Ovary (tissue), 3 donors: ENCODE data around the gene NCCRP1.

Source experiments
- EP300 ChIP-seq: sonication (generic); formaldehyde crosslinking; IDR thresholded peaks from one replicate; pipeline ENCODE4 v1.6.1; 2017; ENCODE audit warnings: antibody characterized with exemption
- TF ChIP-seq, protein P1 (sequence below), 3 donors: fragments of 450-650 bp in 2 of 3; fragments of 200-600 bp in 1 of 3; IDR thresholded peaks; one replicate each; pipeline versions ENCODE4 v1.5.1 to v1.8.0; 2016 to 2022; ENCODE audit warnings: antibody characterized with exemption in 3 of 3, mild to moderate bottlenecking in 1 of 3
- donor health status: DM: no; HTN: no; CAD: no.

DNA sequence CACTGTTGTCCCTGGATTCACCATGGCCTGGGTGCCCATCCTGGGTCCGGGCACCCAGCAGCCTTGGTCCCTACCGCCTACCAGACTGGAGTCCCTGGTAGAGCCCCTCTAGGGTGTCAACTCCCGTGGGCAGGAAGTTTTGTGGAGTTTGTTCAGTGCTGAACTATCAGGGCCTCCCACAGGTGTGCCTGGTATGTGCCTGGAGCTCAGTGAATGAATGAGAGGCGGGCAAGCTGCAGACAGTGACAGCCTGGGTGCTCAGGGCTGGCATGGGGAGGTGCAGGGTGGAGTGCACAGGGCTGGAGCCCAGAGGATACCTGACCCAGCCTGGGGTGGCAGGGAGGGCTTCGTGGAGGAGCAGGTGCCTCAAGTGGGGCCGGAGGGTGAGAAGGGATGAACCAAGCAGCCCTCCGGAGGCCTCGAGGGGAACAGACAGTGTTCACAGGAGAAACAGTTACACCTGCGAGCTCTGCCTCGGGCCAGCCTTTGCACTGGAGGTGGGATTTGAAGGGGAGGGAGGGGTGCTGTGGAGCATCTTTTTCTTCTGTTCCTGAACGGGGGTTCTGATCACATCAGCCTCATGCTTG lies 41.6 kb upstream of the NCCRP1 start:
- TF ChIP-seq EP300 = no peak
- TF ChIP-seq, protein P1, sequence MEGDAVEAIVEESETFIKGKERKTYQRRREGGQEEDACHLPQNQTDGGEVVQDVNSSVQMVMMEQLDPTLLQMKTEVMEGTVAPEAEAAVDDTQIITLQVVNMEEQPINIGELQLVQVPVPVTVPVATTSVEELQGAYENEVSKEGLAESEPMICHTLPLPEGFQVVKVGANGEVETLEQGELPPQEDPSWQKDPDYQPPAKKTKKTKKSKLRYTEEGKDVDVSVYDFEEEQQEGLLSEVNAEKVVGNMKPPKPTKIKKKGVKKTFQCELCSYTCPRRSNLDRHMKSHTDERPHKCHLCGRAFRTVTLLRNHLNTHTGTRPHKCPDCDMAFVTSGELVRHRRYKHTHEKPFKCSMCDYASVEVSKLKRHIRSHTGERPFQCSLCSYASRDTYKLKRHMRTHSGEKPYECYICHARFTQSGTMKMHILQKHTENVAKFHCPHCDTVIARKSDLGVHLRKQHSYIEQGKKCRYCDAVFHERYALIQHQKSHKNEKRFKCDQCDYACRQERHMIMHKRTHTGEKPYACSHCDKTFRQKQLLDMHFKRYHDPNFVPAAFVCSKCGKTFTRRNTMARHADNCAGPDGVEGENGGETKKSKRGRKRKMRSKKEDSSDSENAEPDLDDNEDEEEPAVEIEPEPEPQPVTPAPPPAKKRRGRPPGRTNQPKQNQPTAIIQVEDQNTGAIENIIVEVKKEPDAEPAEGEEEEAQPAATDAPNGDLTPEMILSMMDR (IDR thresholded peaks at IDR 0.05) = no peak
